ENCODE measurements around the gene PI4KA. TPM values are rescaled to one million over a fixed set of nuclear protein-coding genes. Genes with fewer than 3 reads are reported as not detected.

Gene PI4KA
- total RNA-seq, 1 experiment from 2014 or later: 65.8 TPM

DNA sequence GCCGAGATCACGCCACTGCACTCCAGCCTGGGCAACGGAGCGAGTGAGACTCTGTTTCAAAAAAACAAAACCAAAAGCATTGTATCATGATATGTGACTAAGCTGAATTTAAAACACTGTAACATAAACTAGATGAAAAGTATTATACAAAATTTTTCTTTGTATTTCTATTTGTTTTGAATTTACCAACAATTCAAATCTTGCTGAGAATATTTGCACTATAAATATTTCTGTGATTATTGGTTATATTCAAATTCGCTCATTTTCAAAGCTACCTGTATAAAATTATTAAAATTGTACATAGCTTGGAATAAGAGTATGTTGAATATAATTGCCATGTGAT, 186.6 kb downstream of the PI4KA start:
- H3K4me1 ChIP-seq (ENCODE audit: insufficient read depth, low read length): no peaks in the 10 kb centered on the region
- Mint-ChIP-seq H3K9me3 (no peaks in the 10 kb centered on the region), H3K4me3 (no peak overlapping the region), H3K27me3 (ENCODE audit: low read depth) (peaks cover 2% of the 10 kb centered on the region; the same call in 1 of the 2 replicates), H3K36me3 (ENCODE audit: insufficient read depth in 1 of 3, low read depth in 3 of 3) (no peaks in the 10 kb centered on the region), H3K4me1 (no peaks in the 10 kb centered on the region), H3K27ac (no peak overlapping the region)
- H2AFZ ChIP-seq (ENCODE audit: low read length): no peak overlapping the region
- H3K23ac ChIP-seq (ENCODE audit: insufficient read length, low read depth, low read length): no peak overlapping the region
- H2BK120ac ChIP-seq (ENCODE audit: low read depth, low read length, poor library complexity, severe bottlenecking): no peak overlapping the region
- no peak overlapping the region for H2AK5ac ChIP-seq (ENCODE audit: insufficient read length, low read length)
- H3K27ac ChIP-seq (ENCODE audit: insufficient read length, low read depth, low read length): no peak overlapping the region
- H3K4ac ChIP-seq (ENCODE audit: low read depth, low read length): no peak overlapping the region
- H3K9ac ChIP-seq (ENCODE audit: extremely low read depth, insufficient read length, low read length): no peak overlapping the region
- H4K91ac ChIP-seq (ENCODE audit: insufficient read length, low read depth, low read length): no peak overlapping the region
- WGBS (ENCODE audit: extremely low coverage, insufficient read length, low lambda C conversion rate): no CpG with 5 or more reads among the region's 5 CpGs
- no peak for TF ChIP-seq CTCF (conservative IDR thresholded peaks at IDR 0.05)
- no peak overlapping the region for H2BK20ac ChIP-seq (ENCODE audit: low read depth, low read length, poor library complexity, severe bottlenecking)
- H3K79me2 ChIP-seq (ENCODE audit: insufficient read depth, low read length): no peaks in the 10 kb centered on the region
- no peak for DNase-seq
- no peak overlapping the region for H3T11ph ChIP-seq (ENCODE audit: low read length)
- H3K9me3 ChIP-seq (ENCODE audit: control insufficient read depth, low read depth, low read length): no peaks in the 10 kb centered on the region
- no peak overlapping the region for H2BK15ac ChIP-seq (ENCODE audit: low read depth, low read length)
- no peak overlapping the region for H2BK5ac ChIP-seq (ENCODE audit: insufficient read length, low read length)
- H4K8ac ChIP-seq (replicated peaks; ENCODE audit: insufficient read length, low read depth, low read length): no peak overlapping the region
- H4K5ac ChIP-seq (ENCODE audit: insufficient read length, low read depth, low read length): no peak overlapping the region
- H3K56ac ChIP-seq (ENCODE audit: insufficient read length, low read depth, low read length): no peak overlapping the region
- H4K20me1 ChIP-seq (ENCODE audit: control insufficient read depth, insufficient read depth, insufficient read length): no peaks in the 10 kb centered on the region
- no peak overlapping the region for H3K14ac ChIP-seq (ENCODE audit: insufficient read depth, low read length)
- no peak overlapping the region for H2BK12ac ChIP-seq (ENCODE audit: insufficient read length, low read depth, low read length)
- no peak overlapping the region for H3K4me2 ChIP-seq (ENCODE audit: insufficient read depth, insufficient read length, low read length)
- H3K27me3 ChIP-seq (ENCODE audit: insufficient read depth, low read length): no peaks in the 10 kb centered on the region
- H3K18ac ChIP-seq (ENCODE audit: insufficient read length, low read depth, low read length): no peak overlapping the region
- no peaks in the 10 kb centered on the region for H3K23me2 ChIP-seq (ENCODE audit: insufficient read length, low read depth, low read length, poor library complexity, severe bottlenecking)
- H3K79me1 ChIP-seq (ENCODE audit: insufficient read depth, low read depth, low read length, poor library complexity, severe bottlenecking): no peaks in the 10 kb centered on the region
